HepG2 (cell line): ENCODE results near the gene RRP12. TPM values are rescaled to one million over a fixed set of nuclear protein-coding genes. Genes with fewer than 3 reads are reported as not detected.
A peak's percentile ranks its signal among the peaks of the same experiment; 100 is the strongest.

ENCODE experiments used
- AHDC1 ChIP-seq: sonication (generic); formaldehyde crosslinking; IDR thresholded peaks from 2 replicates; pipeline ENCODE4 v1.5.1; 2020; ENCODE audit warnings: mild to moderate bottlenecking, missing genetic modification reagents, borderline replicate concordance
- CHD2 ChIP-seq: IDR thresholded peaks from 2 replicates; pipeline ENCODE4 v1.6.1; 2011; ENCODE audit warnings: low read depth, low read length, improper control_type of control experiment
- CREB3 ChIP-seq: sonication (generic); formaldehyde crosslinking; IDR thresholded peaks from 2 replicates; pipeline ENCODE4 v1.5.0; 2020; ENCODE audit warnings: missing genetic modification reagents
- CREM ChIP-seq, 2 experiments: sonication (generic) in 1 of 2; formaldehyde crosslinking in 1 of 2; IDR thresholded peaks; 2 replicates each; pipeline versions ENCODE4 v1.4.0 to v1.6.1; 2016 to 2020; ENCODE audit warnings: antibody characterized with exemption in 1 of 2, mild to moderate bottlenecking in 1 of 2, missing genetic modification reagents in 1 of 2
- ESRRA ChIP-seq: sonication (generic); formaldehyde crosslinking; IDR thresholded peaks from 2 replicates; pipeline ENCODE4 v1.5.1; 2020; ENCODE audit warnings: mild to moderate bottlenecking, low read depth, missing genetic modification reagents
- FOXP1 ChIP-seq, 2 experiments: fragments of 450-650 bp in 1 of 2; IDR thresholded peaks; 2 replicates each; pipeline ENCODE4 v1.6.1; 2017 to 2018; ENCODE audit warnings: antibody characterized with exemption in 1 of 2
- IKZF5 ChIP-seq: IDR thresholded peaks from 2 replicates; pipeline ENCODE4 v1.6.1; 2018; ENCODE audit warnings: missing genetic modification reagents, mild to moderate bottlenecking, missing compliant biosample characterization
- IRX3 ChIP-seq: sonication (generic); formaldehyde crosslinking; IDR thresholded peaks from 2 replicates; pipeline ENCODE4 v1.8.1; 2023; ENCODE audit warnings: mild to moderate bottlenecking, low read depth, missing genetic modification reagents, borderline replicate concordance
- KMT2B ChIP-seq: IDR thresholded peaks from 2 replicates; pipeline ENCODE4 v1.6.1; 2016; ENCODE audit warnings: missing genetic modification reagents, missing compliant biosample characterization
- MXI1 ChIP-seq: IDR thresholded peaks from 3 replicates; pipeline ENCODE4 v1.6.1; 2012; ENCODE audit warnings: low read depth, low read length, inconsistent platforms, borderline replicate concordance
- NR1H2 ChIP-seq: sonication (generic); formaldehyde crosslinking; IDR thresholded peaks from 2 replicates; pipeline ENCODE4 v1.8.1; 2022; ENCODE audit warnings: low read depth, missing genetic modification reagents, borderline replicate concordance
- SIN3A ChIP-seq: IDR thresholded peaks from 2 replicates; pipeline ENCODE4 v1.6.1; 2011; ENCODE audit warnings: low read depth, mild to moderate bottlenecking, control low read depth, low read length, borderline replicate concordance
- SMC3 ChIP-seq: IDR thresholded peaks from 2 replicates; pipeline ENCODE4 v1.6.1; 2011; ENCODE audit warnings: low read length, improper control_type of control experiment
- THYN1 ChIP-seq: sonication (generic); formaldehyde crosslinking; IDR thresholded peaks from 2 replicates; pipeline ENCODE4 v1.8.1; 2023; ENCODE audit warnings: low read depth, mild to moderate bottlenecking, moderate library complexity, missing genetic modification reagents, borderline replicate concordance
- ZBTB43 ChIP-seq: sonication (generic); formaldehyde crosslinking; conservative IDR thresholded peaks from 2 replicates; pipeline ENCODE4 v1.4.0; 2020; ENCODE audit warnings: missing genetic modification reagents
- ZNF234 ChIP-seq: sonication (generic); formaldehyde crosslinking; conservative IDR thresholded peaks from 2 replicates; pipeline ENCODE4 v1.5.1; 2020; ENCODE audit warnings: mild to moderate bottlenecking, missing genetic modification reagents
- ZNF510 ChIP-seq: sonication (generic); formaldehyde crosslinking; IDR thresholded peaks from 2 replicates; pipeline ENCODE4 v1.4.0; 2020; ENCODE audit warnings: low read depth, mild to moderate bottlenecking, missing genetic modification reagents
- polyA plus RNA-seq, 8 experiments: library from polyadenylated mRNA; depleted of rRNA in 3 of 8; stranded (reverse) in 7 of 8; unstranded in 1 of 8; fragments of >200 nt; fragmentation: Illumina TruSeq in 4 of 8; extraction: Trizol in 4 of 8; gene quantifications; 2 replicates each; pipeline versions ENCODE4 v1.2.1 to v1.2.3, GENCODE V29; 2011 to 2016; ENCODE audit warnings: low read depth in 4 of 8, missing spikeins in 1 of 8, mixed read lengths in 1 of 8; ENCODE audit not compliant: insufficient read depth in 1 of 8
- total RNA-seq, 5 experiments: library from RNA; depleted of rRNA; stranded (reverse); fragments of >200 nt; fragmentation: Illumina TruSeq; extraction: Trizol; gene quantifications; 2 replicates each; pipeline ENCODE4 v1.2.3, GENCODE V29; 2016; ENCODE audit warnings: low read depth in 1 of 5

RRP12 gene
- total and polyA plus RNA-seq, 2 of the 13 experiments (the other 11 are each of a cell fraction or from before 2014, with no cell fraction given): 13.2 to 39.4 TPM

GRCh38 chr10:97328646-97329453 is 72.3 kb downstream of the RRP12 start (continued):
- TF ChIP-seq ZBTB43 (CRISPR knock-in tag) (no peak), FOXP1 (IDR thresholded peaks at IDR 0.05) (no peak), FOXP1 (CRISPR knock-in tag; IDR thresholded peaks at IDR 0.05) (peak; percentile 83), CREB3 (no peak), IKZF5 (CRISPR knock-in tag) (peak; percentile 40; the same call in 1 of the 2 replicates), SMC3 (no peak; the same call in 1 of the 2 replicates), MXI1 (no peak), KMT2B (no peak), THYN1 (CRISPR knock-in tag) (no peak), ESRRA (CRISPR knock-in tag) (no peak; the same call in 1 of the 2 replicates), CREM (IDR thresholded peaks at IDR 0.05) (peak; percentile 80), CREM (CRISPR knock-in tag; IDR thresholded peaks at IDR 0.05) (no peak), ZNF510 (CRISPR knock-in tag) (no peak), NR1H2 (CRISPR knock-in tag) (no peak), SIN3A (no peak; the same call in 1 of the 2 replicates), CHD2 (no peak), IRX3 (no peak), ZNF234 (CRISPR knock-in tag) (no peak), AHDC1 (CRISPR knock-in tag) (peak; percentile 51; the same call in 1 of the 2 replicates)
